Measurements from ENCODE around the gene STK33.

Gene STK33

GRCh38 chr11:8403310-8403709 is 190.7 kb downstream of the STK33 start:
- no peak for DNase-seq

GRCh38 chr11:8392886-8393285 is 201.1 kb downstream of the STK33 start:
- DNase-seq: no peak

- DNase-seq: no peak
These were observed 201.9 kb downstream of the STK33 start for GRCh38 chr11:8392166-8392565.

- no peak for DNase-seq
These were observed 203.0 kb downstream of the STK33 start for GRCh38 chr11:8390851-8391612.

GRCh38 chr11:8389029-8389996 is 204.7 kb downstream of the STK33 start:
- DNase-seq: no peak

- no peak for DNase-seq
These were observed 206.3 kb downstream of the STK33 start for GRCh38 chr11:8387693-8388092.

- DNase-seq: no peak
These were observed 206.9 kb downstream of the STK33 start for GRCh38 chr11:8387141-8387540.

GRCh38 chr11:8386134-8386864 is 207.7 kb downstream of the STK33 start:
- DNase-seq: no peak

GRCh38 chr11:8384199-8384821 is 209.7 kb downstream of the STK33 start:
- no peak for DNase-seq

GRCh38 chr11:8383627-8384026 is 210.4 kb downstream of the STK33 start:
- DNase-seq: no peak

- DNase-seq: no peak
These were observed 210.8 kb downstream of the STK33 start for GRCh38 chr11:8383227-8383626.

- DNase-seq: no peak
These were observed 211.5 kb downstream of the STK33 start for GRCh38 chr11:8382436-8383053.

- DNase-seq: no peak
These were observed 212.1 kb downstream of the STK33 start for GRCh38 chr11:8381871-8382396.

GRCh38 chr11:8381343-8381742 is 212.7 kb downstream of the STK33 start:
- DNase-seq: no peak

GRCh38 chr11:8375932-8376331 is 218.1 kb downstream of the STK33 start:
- no peak for DNase-seq

GRCh38 chr11:8375460-8375859 is 218.6 kb downstream of the STK33 start:
- no peak for DNase-seq

GRCh38 chr11:8374716-8375115 is 219.3 kb downstream of the STK33 start:
- no peak for DNase-seq

- no peak for DNase-seq
These were observed 220.3 kb downstream of the STK33 start for GRCh38 chr11:8373519-8374432.

- DNase-seq: no peak
These were observed 221.2 kb downstream of the STK33 start for GRCh38 chr11:8372641-8373381.

- DNase-seq: no peak
These were observed 222.5 kb downstream of the STK33 start for GRCh38 chr11:8371516-8371884.
